HG02884 (cell line): ENCODE data around the gene GNG4.
"Not testable (repeated sequence)": the region's sequence is repeated elsewhere in the genome, so short reads cannot be mapped to it uniquely, and the experiment has no call there.

Experiments
- ATAC-seq: cut with Tn5 transposase; IDR thresholded peaks from one replicate; pipeline ENCODE4 v1.9.1; 2021; ENCODE audit warnings: mild to moderate bottlenecking, moderate library complexity; ENCODE audit not compliant: unreplicated experiment

The GNG4 gene

DNA sequence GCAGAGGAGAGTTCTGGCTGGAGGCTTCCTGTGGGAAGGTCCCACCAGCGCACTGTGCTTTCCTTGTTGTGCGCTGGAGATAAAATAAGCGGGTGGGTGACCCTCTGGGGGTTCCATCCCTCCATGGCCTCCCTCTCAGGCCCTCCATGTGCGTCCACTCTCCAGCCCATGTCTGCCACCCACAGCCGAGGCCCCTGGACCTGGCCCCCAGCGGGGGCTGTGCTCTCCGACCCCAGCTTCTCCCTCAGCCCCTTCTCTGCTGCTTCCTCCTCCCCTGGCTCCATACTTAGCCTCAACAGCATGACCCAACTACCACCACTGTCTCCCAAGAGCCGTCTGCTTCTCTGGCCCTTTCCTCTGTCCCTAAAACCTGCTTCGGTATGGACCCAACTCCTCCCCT lies 61.4 kb downstream of the GNG4 start:
- no peak for ATAC-seq

DNA sequence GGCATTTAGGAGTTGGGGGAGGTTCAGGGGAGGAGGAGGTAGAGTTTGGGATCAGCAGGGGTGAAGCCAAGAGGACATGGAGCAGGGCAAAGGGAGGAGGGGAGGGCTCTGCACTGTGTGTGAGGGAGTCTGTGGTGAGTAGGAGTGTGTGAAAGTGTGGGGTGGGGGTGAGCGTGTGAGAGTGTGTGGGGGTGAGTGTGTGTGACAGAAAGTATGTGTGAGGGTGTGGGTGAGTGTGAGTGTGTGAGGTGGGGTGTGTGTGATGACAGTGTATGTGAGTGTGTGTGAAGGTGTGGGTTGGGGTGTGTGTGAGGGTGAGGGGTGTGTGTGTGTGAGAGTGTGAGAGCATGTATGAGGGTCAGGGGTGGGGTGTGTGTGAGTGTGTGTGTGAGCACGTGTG lies 62.6 kb downstream of the GNG4 start:
- no peak for ATAC-seq

DNA sequence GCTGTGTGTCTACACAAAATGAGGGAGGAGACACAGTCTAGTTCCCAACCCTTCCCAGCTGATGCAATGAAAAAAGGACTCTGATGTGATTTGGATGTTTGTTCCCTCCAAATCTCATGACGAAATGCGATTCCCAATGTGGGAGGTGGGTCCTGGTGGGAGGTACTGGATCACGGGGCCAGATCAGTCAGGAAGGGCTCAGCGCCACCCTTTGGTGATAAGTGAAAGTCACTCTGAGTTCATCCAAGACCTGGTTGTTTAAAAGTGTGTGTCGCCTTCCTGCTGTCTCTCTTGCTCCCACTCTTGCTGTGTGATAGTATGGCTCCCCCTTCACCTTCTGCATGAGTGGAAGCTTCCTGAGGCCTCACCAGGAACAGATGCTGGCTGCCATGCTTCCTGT lies 63.2 kb downstream of the GNG4 start:
- no peak for ATAC-seq

DNA sequence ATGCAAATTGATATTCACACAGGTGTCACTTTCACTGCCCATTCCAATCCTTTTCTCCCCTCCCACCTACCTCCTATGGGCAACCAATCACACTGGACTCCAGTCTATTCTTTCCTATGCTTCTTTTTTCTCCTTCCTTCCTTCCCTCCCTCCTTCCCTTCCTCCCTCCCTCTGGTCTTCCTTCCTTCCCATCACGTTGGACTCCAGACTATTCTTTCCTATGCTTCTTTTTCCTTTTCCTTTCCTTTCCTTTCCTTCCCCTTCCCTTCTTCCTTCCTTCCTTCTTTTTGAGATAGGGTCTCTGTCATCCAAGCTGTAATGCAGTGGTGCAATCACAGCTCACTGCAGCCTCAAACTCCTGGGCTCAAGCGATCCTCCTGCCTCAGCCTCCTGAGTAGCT lies 64.6 kb downstream of the GNG4 start:
- no peak for ATAC-seq

DNA sequence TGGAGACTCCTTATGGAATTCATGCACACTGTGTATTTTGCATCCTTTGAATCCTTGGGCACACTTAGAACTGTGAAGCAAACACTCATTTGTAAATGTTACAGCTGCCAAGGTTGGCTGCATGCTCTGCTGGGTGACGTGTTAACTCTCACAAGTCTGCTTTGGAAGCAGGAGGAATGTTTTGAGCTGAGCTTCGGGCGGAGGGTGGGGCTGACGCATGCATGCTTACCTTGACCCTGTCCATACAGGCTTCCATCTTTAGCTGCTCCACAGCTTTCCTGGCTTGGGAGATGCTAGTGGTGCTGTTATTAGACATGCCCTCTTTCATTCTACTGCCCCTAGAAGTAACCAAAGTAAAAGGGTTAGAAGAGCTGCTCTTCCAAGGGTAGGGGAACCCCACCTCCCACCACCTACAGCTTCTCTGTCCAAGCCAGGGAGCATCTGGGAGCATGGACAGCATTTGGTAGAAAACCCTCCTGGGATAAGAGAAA lies 66.0 kb downstream of the GNG4 start:
- ATAC-seq = no peak

DNA sequence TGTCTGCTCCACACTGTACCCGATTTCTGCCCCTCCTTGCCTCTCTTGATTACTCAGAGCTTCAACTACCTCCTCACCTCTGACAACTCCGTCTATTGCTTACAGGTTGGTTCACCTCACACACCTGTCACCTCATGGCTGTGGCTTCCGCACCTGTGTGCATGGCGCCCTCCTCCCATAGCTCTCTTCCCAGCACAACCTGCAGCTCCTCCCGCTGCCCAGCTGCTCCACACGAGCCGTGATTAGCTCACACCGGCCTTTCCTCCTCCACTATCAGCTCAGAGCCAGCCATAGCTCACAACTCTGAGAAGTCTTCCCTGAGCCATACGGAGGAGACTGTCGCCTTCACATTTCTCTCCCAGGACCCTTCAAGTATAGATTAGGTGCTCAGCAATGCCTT lies 67.5 kb downstream of the GNG4 start:
- ATAC-seq = no peak

DNA sequence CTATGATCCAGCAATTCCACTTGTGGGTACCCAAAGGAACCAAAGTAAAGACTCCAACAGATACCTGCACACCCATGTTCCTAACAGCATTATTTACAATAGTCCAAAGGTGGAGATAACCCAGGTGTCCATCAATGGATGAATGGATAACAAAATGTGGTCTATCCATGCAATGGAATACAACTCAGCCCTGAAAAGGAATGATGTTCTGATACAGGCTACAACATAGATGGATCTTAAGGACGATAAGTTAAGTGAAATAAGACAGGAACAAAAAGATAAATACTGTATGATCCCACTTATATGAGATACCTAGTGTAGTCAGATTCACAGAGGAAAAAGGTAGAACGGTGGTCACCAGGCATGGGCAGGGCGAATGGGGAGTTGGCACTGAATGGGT lies 69.7 kb downstream of the GNG4 start:
- no peak for ATAC-seq

DNA sequence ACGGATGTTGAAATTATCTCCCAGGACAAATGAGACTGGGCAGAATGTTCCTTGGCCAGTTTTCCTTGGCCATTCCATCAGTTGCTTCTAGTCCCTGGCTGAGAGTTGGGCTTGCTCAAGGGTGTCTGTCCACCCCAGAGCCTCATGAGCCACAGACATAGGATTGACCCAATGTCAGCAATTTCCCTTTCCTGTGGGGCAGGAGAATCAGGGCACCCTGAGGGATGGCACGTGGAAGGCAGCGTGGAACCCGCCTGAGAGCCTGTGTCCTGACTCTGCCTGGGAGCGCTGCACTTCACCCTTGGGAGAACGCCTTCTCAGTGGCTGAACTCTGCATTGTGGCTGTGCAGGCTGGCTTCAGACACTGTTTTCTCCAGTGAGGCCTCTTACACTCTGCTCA lies 74.0 kb downstream of the GNG4 start:
- ATAC-seq = no peak

DNA sequence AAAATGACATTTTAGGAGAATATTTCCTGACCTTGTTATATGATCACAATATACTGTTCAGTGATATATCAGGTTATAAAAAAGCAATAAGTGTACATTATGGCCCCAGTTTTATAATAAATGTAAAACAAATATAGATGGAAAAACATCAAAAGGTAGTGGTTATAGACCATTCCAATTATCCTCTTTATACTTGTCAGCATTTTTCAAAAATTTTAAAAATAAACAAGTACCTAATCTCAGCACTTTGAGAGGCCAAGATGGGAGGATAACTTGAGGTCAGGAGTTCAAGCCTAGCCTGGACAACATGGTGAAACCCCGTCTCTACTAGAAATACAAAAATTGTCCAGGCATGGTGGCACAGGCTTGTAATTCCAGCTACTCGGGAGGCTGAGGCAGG lies 75.7 kb downstream of the GNG4 start:
- ATAC-seq = no peak

DNA sequence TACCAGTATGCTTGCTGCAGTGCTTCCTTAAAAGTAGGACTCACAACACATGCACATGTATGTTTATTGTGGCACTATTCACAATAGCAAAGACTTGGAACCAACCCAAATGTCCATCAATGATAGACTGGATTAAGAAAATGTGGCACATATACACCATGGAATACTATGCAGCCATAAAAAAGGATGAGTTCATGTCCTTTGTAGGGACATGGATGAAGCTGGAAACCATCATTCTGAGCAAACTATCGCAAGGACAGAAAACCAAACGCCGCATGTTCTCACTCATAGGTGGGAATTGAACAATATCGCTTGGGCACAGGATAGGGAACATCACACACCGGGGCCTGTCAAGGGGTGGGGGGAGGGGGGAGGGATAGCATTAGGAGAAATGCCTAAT lies 76.6 kb downstream of the GNG4 start:
- ATAC-seq = not testable (repeated sequence)

DNA sequence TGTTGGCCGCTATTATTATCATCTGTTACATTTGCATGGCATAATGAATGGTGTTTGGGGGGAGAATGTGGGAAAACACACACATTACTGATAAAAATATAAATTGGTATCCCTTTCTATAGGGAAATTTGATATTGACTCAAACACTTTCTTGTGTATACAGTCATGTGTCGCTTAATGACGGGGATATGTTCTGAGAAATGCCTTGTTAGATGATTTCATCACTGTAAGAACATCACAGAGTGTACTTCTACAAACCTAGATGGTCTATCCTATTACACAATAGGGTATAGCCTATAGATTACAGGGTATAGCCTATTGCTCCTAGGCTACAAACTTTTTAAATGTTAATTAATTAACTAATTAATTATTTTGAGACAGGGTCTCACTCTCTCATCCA lies 78.1 kb downstream of the GNG4 start:
- no peak for ATAC-seq

DNA sequence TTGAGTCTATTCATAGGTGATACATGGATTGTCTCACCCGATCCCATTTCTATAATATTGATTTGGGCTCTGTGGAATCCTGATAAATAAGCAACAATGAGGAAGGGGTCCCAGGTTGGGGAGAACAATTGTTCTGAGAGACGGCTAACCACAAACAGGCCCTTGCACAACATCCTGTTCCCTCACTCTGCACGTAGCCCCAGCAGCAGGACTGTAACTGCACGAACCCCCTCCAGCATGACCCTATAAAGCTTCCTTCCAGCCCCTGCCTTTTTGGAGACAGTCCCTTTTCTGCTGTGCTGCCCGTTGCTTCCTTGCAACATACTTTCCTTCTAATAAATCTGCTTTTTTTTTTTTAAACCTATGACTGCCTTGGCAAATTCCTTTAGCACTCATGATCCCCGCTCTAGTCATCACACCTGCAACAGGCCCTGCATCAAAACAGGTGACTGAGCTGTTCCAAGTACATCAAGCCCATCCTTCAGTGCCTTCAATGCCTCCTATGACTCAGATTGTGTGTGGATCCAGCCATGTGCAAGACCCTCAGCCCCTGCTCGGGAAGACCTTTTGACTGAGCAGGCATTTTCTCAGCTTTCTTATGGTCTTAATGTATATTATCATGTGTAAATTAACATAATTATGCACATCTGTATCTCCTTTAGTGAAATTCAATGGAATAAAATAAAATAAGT lies 81.6 kb downstream of the GNG4 start:
- peak; percentile 65 for ATAC-seq

DNA sequence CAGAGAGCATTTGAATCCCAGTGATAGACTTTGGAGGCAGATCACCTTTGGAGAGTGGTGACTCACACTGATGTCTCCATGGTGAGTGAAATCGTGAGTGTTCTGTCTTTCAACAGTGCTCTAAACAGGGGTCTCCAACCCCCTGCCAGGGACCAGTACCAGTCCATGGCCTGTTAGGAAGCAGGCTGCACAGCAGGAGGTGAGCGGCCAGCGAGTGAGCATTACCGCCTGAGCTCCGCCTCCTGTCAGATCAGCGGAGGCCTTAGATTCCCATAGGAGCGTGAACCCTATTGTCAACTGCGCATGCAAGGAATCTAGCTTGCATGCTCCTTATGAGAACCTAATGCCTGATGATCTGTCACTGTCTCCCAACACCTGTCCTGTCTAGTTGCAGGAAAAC lies 83.5 kb downstream of the GNG4 start:
- no peak for ATAC-seq

DNA sequence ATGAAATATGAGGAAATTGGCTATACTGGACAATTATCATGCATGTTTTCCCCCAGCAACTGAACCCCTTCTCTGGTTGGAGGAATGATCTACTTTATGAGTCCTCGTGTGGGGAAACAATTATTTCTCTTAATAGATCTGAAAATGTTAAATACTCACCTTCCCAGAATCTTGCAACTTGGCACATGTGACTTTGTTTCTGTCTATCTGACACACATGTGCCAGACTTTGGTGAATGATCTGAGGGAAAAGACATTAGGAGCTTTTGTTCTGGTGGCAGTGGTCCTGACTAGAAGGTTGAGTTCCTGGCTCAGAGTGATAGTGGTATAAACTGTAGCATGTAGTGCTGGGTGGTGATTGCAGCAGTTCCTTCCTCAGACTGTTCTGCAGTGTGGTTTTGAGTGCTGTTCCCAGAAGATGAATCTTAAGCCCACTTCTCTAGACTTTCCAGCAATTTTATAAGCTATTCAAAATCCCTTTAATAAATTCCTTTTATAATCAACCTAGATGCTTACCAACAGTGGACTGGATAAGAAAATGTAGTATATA lies 86.0 kb downstream of the GNG4 start:
- ATAC-seq = no peak

DNA sequence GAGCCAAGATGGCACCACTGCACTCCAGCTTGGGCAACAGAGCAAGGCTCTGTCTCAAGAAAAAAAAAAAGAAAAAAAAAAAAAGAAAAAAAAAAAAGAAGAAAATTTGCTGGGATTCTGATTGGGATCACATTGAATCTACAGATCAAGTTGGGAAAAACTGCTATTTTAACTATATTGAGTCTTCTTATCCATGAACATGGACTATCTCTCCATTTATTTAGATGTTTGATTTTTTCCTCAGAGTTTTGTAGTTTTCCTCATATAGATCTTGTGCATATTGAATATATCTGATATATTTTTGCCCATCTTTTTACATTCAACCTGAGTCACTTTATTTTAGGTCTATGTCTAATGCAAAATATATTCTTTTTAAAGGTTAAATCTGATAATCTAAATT lies 87.0 kb downstream of the GNG4 start:
- no peak for ATAC-seq

DNA sequence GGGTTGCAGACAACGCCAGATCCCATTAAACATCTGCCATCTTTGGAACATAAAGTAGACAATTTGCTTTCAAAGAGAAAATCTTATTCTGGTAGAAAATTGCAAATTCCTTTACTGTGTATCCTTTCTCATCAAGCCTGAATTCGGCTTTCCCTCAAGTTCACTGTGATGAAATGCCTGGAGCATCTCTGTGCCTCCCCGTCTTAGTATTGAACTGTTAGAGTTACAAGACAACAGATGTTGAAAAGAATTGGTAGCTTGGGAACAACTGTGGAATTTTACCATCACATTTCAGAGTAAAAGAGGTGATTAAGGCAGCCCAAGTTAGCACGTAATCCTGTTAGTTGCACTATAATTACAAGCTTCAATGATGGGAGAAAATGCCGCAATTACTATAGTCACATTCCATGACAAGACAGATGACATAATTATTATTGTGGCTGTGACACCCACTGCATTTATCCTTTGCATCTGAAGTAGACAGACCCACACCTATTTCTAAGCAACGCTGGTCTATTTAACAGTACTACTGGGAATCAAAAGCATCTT lies 90.9 kb downstream of the GNG4 start:
- no peak for ATAC-seq

DNA sequence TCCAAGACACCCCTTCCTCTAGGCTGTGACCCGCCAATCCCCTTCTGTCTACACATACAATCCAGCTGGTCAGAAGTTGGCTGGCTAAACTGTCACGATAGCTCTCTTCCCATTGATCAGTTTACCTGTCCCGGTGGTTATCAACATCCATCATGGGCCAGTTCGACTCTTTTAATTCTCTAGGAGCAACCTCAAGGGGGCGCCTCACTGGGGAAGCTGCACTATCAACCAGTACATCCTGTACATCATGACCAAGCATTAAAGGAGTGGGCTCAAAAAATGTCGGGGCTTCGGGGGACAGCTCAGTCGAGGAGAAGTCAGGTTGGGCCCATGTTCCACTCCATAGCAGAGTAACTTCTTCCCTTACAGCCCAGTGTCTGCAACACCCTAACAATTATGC lies 92.1 kb downstream of the GNG4 start:
- no peak for ATAC-seq

DNA sequence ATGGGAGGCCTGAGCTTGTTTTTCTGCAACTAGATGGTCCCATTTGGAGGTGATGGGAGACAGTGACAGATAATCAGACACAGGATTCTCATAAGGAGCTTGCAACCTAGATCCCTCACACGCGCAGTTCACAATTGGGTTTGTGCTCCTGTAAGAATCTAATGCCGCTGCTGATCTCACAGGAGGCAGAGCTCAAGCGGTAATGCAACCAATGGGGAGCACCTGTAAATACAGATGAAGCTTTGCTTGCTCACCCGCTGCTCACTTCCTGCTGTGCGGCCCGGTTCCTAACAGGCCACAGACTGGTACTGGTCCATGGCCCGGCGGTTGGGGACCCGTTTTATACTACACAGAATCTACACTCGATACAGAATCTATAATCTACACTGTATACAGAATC lies 92.8 kb downstream of the GNG4 start:
- ATAC-seq = no peak

DNA sequence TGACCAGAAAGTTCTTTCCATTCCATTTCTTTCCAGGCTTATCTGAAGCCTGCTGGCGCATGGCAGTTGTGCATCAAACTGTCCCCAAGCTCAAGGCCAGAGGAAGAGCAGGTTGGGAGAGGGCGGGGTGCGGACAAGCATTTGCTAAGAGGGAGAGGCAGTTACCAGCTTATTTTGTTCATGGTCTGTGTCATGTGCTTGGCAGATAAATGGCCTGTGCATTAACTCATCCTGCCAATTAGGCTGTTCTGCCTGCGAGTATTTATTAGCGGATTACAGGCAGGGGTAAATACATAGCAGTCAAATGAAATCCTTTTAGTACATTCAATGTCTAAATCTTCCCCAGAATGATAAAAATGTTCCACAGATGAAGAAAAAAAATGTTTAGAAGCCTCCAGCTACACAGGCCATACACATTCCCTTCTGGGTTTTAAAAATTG lies 96.5 kb downstream of the GNG4 start:
- no peak for ATAC-seq

DNA sequence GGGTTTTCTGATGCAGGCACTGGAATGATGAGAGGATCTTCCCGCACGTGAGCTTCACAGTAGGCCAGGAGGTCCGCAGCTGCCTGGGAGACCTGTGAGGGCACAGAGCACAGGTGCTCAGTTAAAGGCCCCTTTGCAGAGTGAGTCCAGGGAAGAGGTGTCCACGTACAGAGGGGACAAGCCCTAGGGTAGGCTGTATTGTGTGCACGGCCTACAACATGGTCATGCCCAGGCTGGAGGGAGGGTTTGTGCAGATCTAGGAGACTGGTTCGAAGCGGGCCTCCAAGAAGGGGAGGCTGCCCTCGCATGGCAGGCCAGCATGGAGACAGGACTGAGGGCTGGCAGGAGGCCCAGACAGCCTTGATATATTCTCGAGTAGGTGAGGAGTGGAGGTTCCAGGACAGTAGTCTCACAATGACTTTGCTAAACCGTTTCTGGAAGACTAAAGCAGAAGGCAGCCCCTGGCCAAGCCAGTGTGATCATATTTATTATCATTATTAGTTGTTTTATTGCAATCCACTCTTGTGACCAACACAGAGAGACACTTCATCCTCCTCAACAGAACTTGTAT lies 97.4 kb downstream of the GNG4 start:
- ATAC-seq = no peak

DNA sequence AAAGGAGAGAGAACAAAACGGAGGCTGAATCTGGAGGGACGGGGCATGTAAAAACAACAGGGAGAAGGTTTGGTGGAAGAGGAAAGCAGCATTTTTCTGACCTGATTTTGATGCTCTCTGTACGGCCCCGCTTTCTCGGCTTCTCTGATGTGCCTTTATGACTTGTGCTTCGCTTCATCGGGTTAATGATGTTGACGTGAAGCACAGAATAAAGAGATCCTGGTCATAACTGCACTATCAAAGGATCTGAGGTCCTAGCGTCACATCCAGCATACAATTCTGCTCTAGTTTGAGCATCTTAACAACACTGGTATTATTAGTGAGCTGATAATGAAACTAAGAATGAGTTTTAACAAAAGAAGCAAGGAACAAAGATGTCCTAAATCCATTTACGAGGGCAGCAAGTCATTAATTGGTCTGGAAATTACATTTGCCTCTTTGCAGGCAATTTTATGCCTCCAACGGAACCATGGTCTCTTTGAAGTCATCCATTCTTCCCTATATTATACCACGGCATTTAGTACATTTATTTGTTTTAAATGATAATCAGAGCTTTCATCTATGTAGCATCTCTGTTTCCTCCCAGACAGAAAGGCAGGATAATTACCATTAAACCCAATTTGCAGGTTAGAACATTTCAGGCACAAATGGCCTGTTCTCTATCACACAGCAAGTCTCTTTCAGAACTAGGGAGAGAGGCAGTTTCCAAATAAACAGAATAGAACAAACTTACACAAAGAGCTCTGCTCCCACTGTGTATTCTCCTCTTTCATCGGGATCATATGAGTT lies 100.0 kb downstream of the GNG4 start:
- no peak for ATAC-seq
